Gastroesophageal sphincter (tissue), 3 donors: Measurements from ENCODE around the gene SH3PXD2A.
A peak's percentile ranks its signal among the peaks of the same experiment; 100 is the strongest.

ENCODE experiments used
- CTCF ChIP-seq, 4 experiments: fragments of 200-600 bp in 2 of 4; fragments of 450-650 bp in 2 of 4; sonication (generic) in 1 of 4; IDR thresholded peaks; one replicate each; pipeline ENCODE4 v1.5.1; 2017 to 2019; ENCODE audit warnings: antibody characterized with exemption in 4 of 4, mild to moderate bottlenecking in 2 of 4, moderate library complexity in 2 of 4
- EP300 ChIP-seq: sonication (generic); formaldehyde crosslinking; IDR thresholded peaks from one replicate; pipeline ENCODE4 v1.6.1; 2017; ENCODE audit warnings: antibody characterized with exemption, mild to moderate bottlenecking
- POLR2A ChIP-seq, 2 donors: fragments of 450-650 bp; IDR thresholded peaks; one replicate each; pipeline ENCODE4 v1.6.1; 2017; ENCODE audit warnings: antibody characterized with exemption in 2 of 2, mild to moderate bottlenecking in 2 of 2, moderate library complexity in 1 of 2
- POLR2AphosphoS5 ChIP-seq: sonication (generic); formaldehyde crosslinking; IDR thresholded peaks from one replicate; pipeline ENCODE4 v1.6.1; 2017; ENCODE audit warnings: antibody characterized with exemption

- no peak for TF ChIP-seq POLR2A (IDR thresholded peaks at IDR 0.05)
- peak in 3 of 4 experiments; percentile 93 to 97 (median 96) for TF ChIP-seq CTCF (IDR thresholded peaks at IDR 0.05)
- TF ChIP-seq EP300, result no peak
- no peak for TF ChIP-seq POLR2AphosphoS5
These were observed 142.4 kb downstream of the SH3PXD2A start for GRCh38 chr10:103712898-103713498.
